CD4-positive, alpha-beta T cell (primary cell): ENCODE data around the gene HTRA2. TPM values are rescaled to one million over a fixed set of nuclear protein-coding genes. Genes with fewer than 3 reads are reported as not detected.

ENCODE experiments used
- ATAC-seq: fragments of 200-7000 bp; cut with Tn5 transposase; one replicate; pipeline ENCODE4 v1.10.0; 2022; ENCODE audit warnings: mild to moderate bottlenecking; ENCODE audit not compliant: poor library complexity
- CTCF ChIA-PET: fragments of 350-600 bp; sonication (Branson Sonifier 250); formaldehyde crosslinking; loops from one replicate; lab custom pipeline; 2021; ENCODE audit warnings: antibody characterized with exemption, inconsistent platforms; lab: Charles Lee
- POLR2A ChIA-PET: fragments of 350-600 bp; sonication (Branson Sonifier 250); formaldehyde crosslinking; loops from one replicate; lab custom pipeline; 2021; ENCODE audit warnings: antibody characterized with exemption, inconsistent platforms; lab: Charles Lee
- DNase-seq, 14 experiments: peaks; one replicate each; pipeline ENCODE4 v3.0.0-alpha.2; 2013 to 2020; ENCODE audit warnings: mixed read lengths in 2 of 14
- H3K27ac ChIP-seq, 2 donors: one replicate each; pipeline versions ENCODE4 v1.5.1 to v1.7.0; 2013; ENCODE audit warnings: low read length in 2 of 2, low read depth in 1 of 2, mild to moderate bottlenecking in 1 of 2
- H3K27me3 ChIP-seq, 2 experiments: 1 replicate in 1 of 2; 2 replicates in 1 of 2; pipeline versions ENCODE4 v1.6.1 to v1.7.0; 2013; ENCODE audit warnings: low read length in 2 of 2, control low read depth in 1 of 2, mild to moderate bottlenecking in 1 of 2, moderate library complexity in 1 of 2; ENCODE audit not compliant: insufficient read depth in 2 of 2, control insufficient read depth in 1 of 2
- H3K36me3 ChIP-seq: one replicate; pipeline ENCODE4 v1.6.1; 2013; ENCODE audit warnings: low read length, control low read depth; ENCODE audit not compliant: insufficient read depth
- H3K4me1 ChIP-seq: one replicate; pipeline ENCODE4 v1.6.1; 2013; ENCODE audit warnings: low read length, control low read depth; ENCODE audit not compliant: insufficient read depth
- H3K4me3 ChIP-seq: one replicate; pipeline ENCODE4 v1.5.1; 2013; ENCODE audit warnings: mild to moderate bottlenecking, low read length, moderate library complexity
- H3K9me3 ChIP-seq, 2 experiments: 1 replicate in 1 of 2; 2 replicates in 1 of 2; pipeline versions ENCODE4 v1.6.1 to v1.7.0; 2013; ENCODE audit warnings: low read length in 2 of 2, mild to moderate bottlenecking in 2 of 2, control low read depth in 1 of 2, moderate library complexity in 1 of 2; ENCODE audit not compliant: control insufficient read depth in 1 of 2, insufficient read depth in 1 of 2
- H3K27ac Mint-ChIP-seq: one replicate; pipeline ENCODE4 v1.8.0; 2020; ENCODE audit warnings: mixed read lengths
- H3K27me3 Mint-ChIP-seq: one replicate; pipeline ENCODE4 v1.8.0; 2021; ENCODE audit warnings: mixed read lengths
- H3K36me3 Mint-ChIP-seq: one replicate; pipeline ENCODE4 v1.8.0; 2021; ENCODE audit warnings: low read depth, mixed read lengths
- H3K4me1 Mint-ChIP-seq: one replicate; pipeline ENCODE4 v1.8.0; 2021; ENCODE audit warnings: low read depth, mixed read lengths
- H3K4me3 Mint-ChIP-seq: one replicate; pipeline ENCODE4 v1.8.0; 2020; ENCODE audit warnings: mild to moderate bottlenecking, mixed read lengths
- H3K9me3 Mint-ChIP-seq: one replicate; pipeline ENCODE4 v1.8.0; 2020; ENCODE audit warnings: mixed read lengths
- CTCF ChIP-seq: fragments of 200-600 bp; IDR thresholded peaks from one replicate; pipeline ENCODE4 v1.8.0; 2022; ENCODE audit warnings: antibody characterized with exemption, mild to moderate bottlenecking
- intact Hi-C, 2 experiments: fragments of 100-400 bp; cut with DNase I in 1 of 2; cut with micrococcal nuclease in 1 of 2; formaldehyde crosslinking; loops; one replicate each; pipeline versions ENCODE4 v1.15.1 to v1.9.0; 2023 to 2025; cut with DNase I, micrococcal nuclease
- total RNA-seq, 174 experiments: library from RNA in 2 of 174; stranded (reverse) in 2 of 174; gene quantifications; one replicate each; pipeline ENCODE4 v1.2.3 and lab custom pipeline; 2021 to 2026

HTRA2 gene
- total RNA-seq, 2 experiments from 2014 or later: 15.3 to 16.0 TPM

- Histone ChIP-seq H3K36me3 (peaks cover 19% of the 10 kb centered on the region), H3K4me1 (peaks cover 29% of the 10 kb centered on the region), H3K9me3 (peaks cover 0 to 22% of the 10 kb centered on the region in 2 experiments), H3K4me3 (peak overlapping the region; percentile 64), H3K27ac (no peak overlapping the region), H3K27me3 (peaks cover 31 to 45% of the 10 kb centered on the region in 2 experiments)
- no peak for DNase-seq
- POLR2A ChIA-PET: interaction anchor here (0.8 to 4.5 kb wide), 4 partner anchors 10 to 39 kb away, joined by 3 to 21 read pairs (median 5); partner anchors contain the start of genes CCDC142, PCGF1, TTC31 and WBP1
- H3K27me3 Mint-ChIP-seq: peaks cover 45% of the 10 kb centered on the region
- peaks cover 38% of the 10 kb centered on the region for H3K4me1 Mint-ChIP-seq
- H3K27ac Mint-ChIP-seq: no peak overlapping the region
- H3K36me3 Mint-ChIP-seq: peaks cover 22% of the 10 kb centered on the region
- CTCF ChIA-PET: interaction anchor here (1.1 kb wide), 1 partner anchor 13 kb away, joined by 3 read pairs; no protein-coding TSS in a partner anchor
- intact Hi-C loops: no loop called here
- H3K4me3 Mint-ChIP-seq: peak overlapping the region; percentile 54
- no peaks in the 10 kb centered on the region for H3K9me3 Mint-ChIP-seq
- no peak for TF ChIP-seq CTCF
- ATAC-seq: no peak
Measured at GRCh38 chr2:74496997-74497776, 32.5 kb upstream of the HTRA2 start.

- H3K27me3 ChIP-seq: peaks cover 38 to 53% of the 10 kb centered on the region in 2 experiments
Measured at GRCh38 chr2:74497777-74498499, 31.8 kb upstream of the HTRA2 start.

More at GRCh38 chr2:74497777-74498499, 31.8 kb upstream of the HTRA2 start:
- CTCF ChIA-PET: interaction anchor here (0.9 to 1.1 kb wide), 2 partner anchors 12 to 25 kb away, joined by 3 read pairs; partner anchors contain the start of gene MRPL53
- H3K27ac Mint-ChIP-seq: no peak overlapping the region
- Histone ChIP-seq H3K36me3 (peaks cover 12% of the 10 kb centered on the region), H3K9me3 (peaks cover 0 to 29% of the 10 kb centered on the region in 2 experiments), H3K4me3 (peak overlapping the region; percentile 64), H3K4me1 (peaks cover 37% of the 10 kb centered on the region), H3K27ac (no peak overlapping the region)
- intact Hi-C loops: no loop called here
- no peak for TF ChIP-seq CTCF
- H3K4me3 Mint-ChIP-seq: peak overlapping the region; percentile 82
- H3K27me3 Mint-ChIP-seq: peaks cover 53% of the 10 kb centered on the region
- H3K9me3 Mint-ChIP-seq: no peaks in the 10 kb centered on the region
- DNase-seq (peak in 4 of 14 experiments; percentile 26 to 62 (median 41)), ATAC-seq (peak; percentile 31)
- POLR2A ChIA-PET: interaction anchor here (0.8 to 4.5 kb wide), 5 partner anchors 9 to 40 kb away, joined by 3 to 21 read pairs (median 3); partner anchors contain the start of genes CCDC142, PCGF1, TTC31 and WBP1
- peaks cover 46% of the 10 kb centered on the region for H3K4me1 Mint-ChIP-seq
- peaks cover 15% of the 10 kb centered on the region for H3K36me3 Mint-ChIP-seq
